H9 (cell line): ENCODE results near the gene ATP8A2. TPM values are rescaled to one million over a fixed set of nuclear protein-coding genes. Genes with fewer than 3 reads are reported as not detected.

Source experiments
- DNase-seq: peaks from one replicate; pipeline ENCODE4 v3.0.0-alpha.2; 2017
- H2AFZ ChIP-seq: one replicate; pipeline ENCODE4 v1.6.1; 2013; ENCODE audit warnings: mild to moderate bottlenecking, low read length, control low read depth, moderate library complexity
- H2AK5ac ChIP-seq: 2 replicates; pipeline ENCODE4 v1.6.1; 2013; ENCODE audit warnings: low read length, control low read depth, mixed read lengths; ENCODE audit not compliant: insufficient read length
- H2BK120ac ChIP-seq: one replicate; pipeline ENCODE4 v1.6.1; 2013; ENCODE audit warnings: low read depth, mild to moderate bottlenecking, low read length, control low read depth, inconsistent platforms; ENCODE audit not compliant: poor library complexity, severe bottlenecking
- H2BK12ac ChIP-seq: 2 replicates; pipeline ENCODE4 v1.6.1; 2013; ENCODE audit warnings: low read length, control low read depth, mixed read lengths, low read depth; ENCODE audit not compliant: insufficient read length
- H2BK15ac ChIP-seq: 2 replicates; pipeline ENCODE4 v1.6.1; 2013; ENCODE audit warnings: low read depth, low read length, control low read depth
- H2BK20ac ChIP-seq: one replicate; pipeline ENCODE4 v1.6.1; 2013; ENCODE audit warnings: low read depth, mild to moderate bottlenecking, low read length, control low read depth, inconsistent platforms; ENCODE audit not compliant: poor library complexity, severe bottlenecking
- H2BK5ac ChIP-seq: 2 replicates; pipeline ENCODE4 v1.6.1; 2013; ENCODE audit warnings: low read length, control low read depth, mixed read lengths; ENCODE audit not compliant: insufficient read length
- H3K14ac ChIP-seq: 2 replicates; pipeline ENCODE4 v1.6.1; 2013; ENCODE audit warnings: low read length, control low read depth; ENCODE audit not compliant: insufficient read depth
- H3K18ac ChIP-seq: 2 replicates; pipeline ENCODE4 v1.6.1; 2013; ENCODE audit warnings: low read depth, mild to moderate bottlenecking, mixed read lengths, low read length, control low read depth; ENCODE audit not compliant: insufficient read length
- H3K23ac ChIP-seq: 2 replicates; pipeline ENCODE4 v1.6.1; 2013; ENCODE audit warnings: low read length, control low read depth, mixed read lengths, low read depth; ENCODE audit not compliant: insufficient read length
- H3K23me2 ChIP-seq: 2 replicates; pipeline ENCODE4 v1.6.1; 2013; ENCODE audit warnings: low read depth, mild to moderate bottlenecking, mixed read lengths, low read length, control low read depth; ENCODE audit not compliant: insufficient read length, poor library complexity, severe bottlenecking
- H3K27ac ChIP-seq: 2 replicates; pipeline ENCODE4 v1.5.1; 2013; ENCODE audit warnings: low read length, control low read depth, mixed read lengths, low read depth; ENCODE audit not compliant: insufficient read length
- H3K27me3 ChIP-seq: 2 replicates; pipeline ENCODE4 v1.6.1; 2013; ENCODE audit warnings: low read length, control low read depth, inconsistent platforms; ENCODE audit not compliant: insufficient read depth
- H3K4ac ChIP-seq: 2 replicates; pipeline ENCODE4 v1.6.1; 2013; ENCODE audit warnings: low read depth, mild to moderate bottlenecking, control low read depth, inconsistent platforms, low read length, moderate library complexity
- H3K4me1 ChIP-seq: 2 replicates; pipeline ENCODE4 v1.6.1; 2013; ENCODE audit warnings: low read length, control low read depth, inconsistent platforms; ENCODE audit not compliant: insufficient read depth
- H3K4me2 ChIP-seq: 2 replicates; pipeline ENCODE4 v1.6.1; 2013; ENCODE audit warnings: low read length, control low read depth, mixed read lengths; ENCODE audit not compliant: insufficient read length, insufficient read depth
- H3K56ac ChIP-seq: 2 replicates; pipeline ENCODE4 v1.6.1; 2013; ENCODE audit warnings: low read depth, mild to moderate bottlenecking, mixed read lengths, low read length, control low read depth; ENCODE audit not compliant: insufficient read length
- H3K79me1 ChIP-seq: 2 replicates; pipeline ENCODE4 v1.6.1; 2013; ENCODE audit warnings: low read depth, mild to moderate bottlenecking, moderate library complexity, low read length, control low read depth, inconsistent platforms; ENCODE audit not compliant: insufficient read depth, poor library complexity, severe bottlenecking
- H3K79me2 ChIP-seq: 2 replicates; pipeline ENCODE4 v1.6.1; 2013; ENCODE audit warnings: low read length, control low read depth, inconsistent platforms; ENCODE audit not compliant: insufficient read depth
- H3K9ac ChIP-seq: 2 replicates; pipeline ENCODE4 v1.6.1; 2013; ENCODE audit warnings: low read length, control low read depth, mixed read lengths; ENCODE audit not compliant: insufficient read length; ENCODE audit errors: extremely low read depth
- H3K9me3 ChIP-seq: one replicate; pipeline ENCODE4 v1.6.1; 2013; ENCODE audit warnings: low read depth, low read length, inconsistent platforms; ENCODE audit not compliant: control insufficient read depth
- H3T11ph ChIP-seq: one replicate; pipeline ENCODE4 v1.6.1; 2013; ENCODE audit warnings: mild to moderate bottlenecking, low read length, control low read depth, inconsistent platforms
- H4K20me1 ChIP-seq: one replicate; pipeline ENCODE4 v1.6.1; 2013; ENCODE audit not compliant: control insufficient read depth, insufficient read length, insufficient read depth
- H4K5ac ChIP-seq: 2 replicates; pipeline ENCODE4 v1.6.1; 2013; ENCODE audit warnings: low read depth, mild to moderate bottlenecking, mixed read lengths, low read length, control low read depth; ENCODE audit not compliant: insufficient read length
- H4K8ac ChIP-seq: replicated peaks from 2 replicates; pipeline ENCODE4 v1.6.1; 2013; ENCODE audit warnings: low read length, control low read depth, mixed read lengths, low read depth; ENCODE audit not compliant: insufficient read length
- H4K91ac ChIP-seq: 2 replicates; pipeline ENCODE4 v1.6.1; 2013; ENCODE audit warnings: low read depth, mild to moderate bottlenecking, moderate library complexity, mixed read lengths, low read length, control low read depth; ENCODE audit not compliant: insufficient read length
- H3K27ac Mint-ChIP-seq, 3 experiments: 2 replicates in 2 of 3; 3 replicates in 1 of 3; pipeline ENCODE4 v1.8.0; 2020 to 2021; ENCODE audit warnings: mixed read lengths in 3 of 3, mild to moderate bottlenecking in 1 of 3, moderate library complexity in 1 of 3
- H3K27me3 Mint-ChIP-seq: 2 replicates; pipeline ENCODE4 v1.8.0; 2021; ENCODE audit warnings: low read depth, mild to moderate bottlenecking, moderate library complexity, mixed read lengths
- H3K36me3 Mint-ChIP-seq, 3 experiments: 2 replicates in 2 of 3; 3 replicates in 1 of 3; pipeline ENCODE4 v1.8.0; 2020 to 2021; ENCODE audit warnings: low read depth in 3 of 3, mixed read lengths in 3 of 3; ENCODE audit not compliant: insufficient read depth in 1 of 3
- H3K4me1 Mint-ChIP-seq, 2 experiments: 2 replicates each; pipeline ENCODE4 v1.8.0; 2020; ENCODE audit warnings: mixed read lengths in 2 of 2
- H3K4me3 Mint-ChIP-seq, 2 experiments: 2 replicates in 1 of 2; 3 replicates in 1 of 2; pipeline ENCODE4 v1.8.0; 2020 to 2021; ENCODE audit warnings: mild to moderate bottlenecking in 2 of 2, mixed read lengths in 2 of 2, moderate library complexity in 1 of 2
- H3K9me3 Mint-ChIP-seq, 2 experiments: 2 replicates in 1 of 2; 3 replicates in 1 of 2; pipeline ENCODE4 v1.8.0; 2020; ENCODE audit warnings: mild to moderate bottlenecking in 2 of 2, mixed read lengths in 2 of 2, moderate library complexity in 1 of 2
- CTCF ChIP-seq: fragments of 200-600 bp; sonication (generic); conservative IDR thresholded peaks from 3 replicates; pipeline ENCODE4 v1.8.0; 2021; ENCODE audit warnings: antibody characterized with exemption, mild to moderate bottlenecking
- WGBS: extraction: QIAGEN DNeasy Blood & Tissue Kit; methylation state at CpG from one replicate; pipeline ENCODE4 v1.1.7; 2013; ENCODE audit warnings: missing lambda C conversion rate, low lambda C conversion rate, mixed read lengths; ENCODE audit not compliant: insufficient read length; ENCODE audit errors: extremely low coverage; 5-methylcytosine and 5-hydroxymethylcytosine counted together
- total RNA-seq: library from RNA; stranded (reverse); gene quantifications from 2 replicates; pipeline ENCODE4 v1.2.1, GENCODE V29; 2021

ATP8A2 gene
- total RNA-seq, 1 experiment from 2014 or later, result 18.2 TPM

DNA sequence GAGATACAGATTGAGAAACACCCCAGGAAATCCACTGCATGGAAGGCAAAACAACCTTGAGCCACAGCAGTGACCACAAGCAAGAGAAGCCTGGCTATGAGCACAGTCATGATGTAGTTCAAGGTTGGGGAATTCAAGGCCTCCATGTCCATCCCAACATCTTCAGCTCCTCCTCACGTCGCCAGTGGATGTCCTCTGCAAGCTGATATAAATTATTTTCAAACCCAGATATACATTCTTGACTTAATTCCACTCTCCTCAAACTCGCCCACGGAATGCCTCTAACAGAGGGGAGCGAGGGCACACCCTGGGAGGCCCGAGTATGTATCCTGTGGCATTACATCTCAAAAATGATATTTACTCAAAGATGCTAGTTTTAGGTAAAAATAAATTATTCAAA, 574.5 kb downstream of the ATP8A2 start:
- Histone ChIP-seq H2BK5ac (no peak overlapping the region), H3K23ac (no peak overlapping the region), H2BK15ac (no peak overlapping the region), H2BK12ac (no peak overlapping the region), H2BK120ac (no peak overlapping the region), H2AFZ (no peak overlapping the region), H3T11ph (no peak overlapping the region), H3K79me2 (no peaks in the 10 kb centered on the region), H4K91ac (no peak overlapping the region), H3K9me3 (no peaks in the 10 kb centered on the region), H4K5ac (no peak overlapping the region), H3K27me3 (no peaks in the 10 kb centered on the region), H3K56ac (no peak overlapping the region), H4K20me1 (no peaks in the 10 kb centered on the region), H4K8ac (no peak overlapping the region), H2BK20ac (no peak overlapping the region), H3K9ac (no peak overlapping the region), H3K23me2 (no peaks in the 10 kb centered on the region), H3K14ac (no peak overlapping the region), H3K4me1 (no peaks in the 10 kb centered on the region), H3K79me1 (no peaks in the 10 kb centered on the region), H3K4ac (no peak overlapping the region), H3K27ac (no peak overlapping the region), H2AK5ac (no peak overlapping the region), H3K4me2 (no peak overlapping the region), H3K18ac (no peak overlapping the region)
- no peak overlapping the region; a peak in 1 of 7 replicates for H3K27ac Mint-ChIP-seq
- no peaks in the 10 kb centered on the region; the same call in 1 of the 2 replicates for H3K27me3 Mint-ChIP-seq
- no peaks in the 10 kb centered on the region; a peak in 1 of 5 replicates for H3K9me3 Mint-ChIP-seq
- peaks cover 0 to 6% (median 0%) of the 10 kb centered on the region in 3 experiments; a peak in 5 of 7 replicates for H3K36me3 Mint-ChIP-seq
- no CpG with 5 or more reads among the region's 6 CpGs for WGBS
- no peak for TF ChIP-seq CTCF
- DNase-seq, result no peak
- peaks cover under 1 to 8% of the 10 kb centered on the region in 2 experiments for H3K4me1 Mint-ChIP-seq
- no peak overlapping the region for H3K4me3 Mint-ChIP-seq
